HL-60 (cell line): ENCODE measurements around the gene YARS1.

ENCODE experiments used
- DNase-seq, 2 experiments: peaks; one replicate each; pipeline ENCODE4 v3.0.0-alpha.2; 2010 to 2020; ENCODE audit warnings: low read depth in 1 of 2, low spot score in 1 of 2
- H3K27ac ChIP-seq: fragments of 250-450 bp; sonication (Bioruptor Pico); replicated peaks from 2 replicates; pipeline ENCODE4 v1.5.1; 2020; ENCODE audit warnings: mild to moderate bottlenecking, moderate library complexity
- H3K27me3 ChIP-seq: fragments of 250-450 bp; sonication (Bioruptor Pico); 2 replicates; pipeline ENCODE4 v1.5.1; 2021; ENCODE audit warnings: mild to moderate bottlenecking, moderate library complexity; ENCODE audit not compliant: insufficient read depth, poor library complexity, severe bottlenecking
- H3K4me3 ChIP-seq: replicated peaks from 2 replicates; pipeline ENCODE4 v1.5.1; 2011; ENCODE audit warnings: mild to moderate bottlenecking, control low read depth, low read length; ENCODE audit not compliant: insufficient read depth
- CTCF ChIP-seq: IDR thresholded peaks from one replicate; pipeline ENCODE4 v1.5.1; 2011; ENCODE audit warnings: low read length, control low read depth, inconsistent platforms; ENCODE audit not compliant: insufficient read depth
- GABPA ChIP-seq: IDR thresholded peaks from 2 replicates; pipeline ENCODE4 v1.6.1; 2012; ENCODE audit warnings: low read depth
- POLR2AphosphoS5 ChIP-seq: IDR thresholded peaks from 2 replicates; pipeline ENCODE4 v1.6.1; 2012; ENCODE audit warnings: low read depth
- REST ChIP-seq: IDR thresholded peaks from 2 replicates; pipeline ENCODE4 v1.6.1; 2012; ENCODE audit warnings: low read depth; ENCODE audit not compliant: insufficient replicate concordance
- SPI1 ChIP-seq: IDR thresholded peaks from 2 replicates; pipeline ENCODE4 v1.6.1; 2012; ENCODE audit warnings: low read depth, mild to moderate bottlenecking, borderline replicate concordance

Gene YARS1

GRCh38 chr1:32831878-32832277, 14.7 kb upstream of the YARS1 start:
- no peak overlapping the region for H3K4me3 ChIP-seq
- TF ChIP-seq CTCF, result no peak
- no peak for TF ChIP-seq POLR2AphosphoS5
- H3K27ac ChIP-seq, result no peak overlapping the region
- H3K27me3 ChIP-seq, result no peaks in the 10 kb centered on the region
- no peak for DNase-seq

GRCh38 chr1:32830092-32830852, 13.1 kb upstream of the YARS1 start:
- no peak overlapping the region for H3K27ac ChIP-seq
- no peak for DNase-seq
- no peaks in the 10 kb centered on the region for H3K27me3 ChIP-seq
- no peak for TF ChIP-seq REST
- TF ChIP-seq SPI1, result no peak
- no peak for TF ChIP-seq CTCF
- no peak for TF ChIP-seq POLR2AphosphoS5
- no peak for TF ChIP-seq GABPA
- no peak overlapping the region for H3K4me3 ChIP-seq

- Histone ChIP-seq H3K27me3 (no peaks in the 10 kb centered on the region), H3K4me3 (no peak overlapping the region), H3K27ac (no peak overlapping the region)
- DNase-seq, result no peak
- TF ChIP-seq SPI1 (no peak), CTCF (no peak), POLR2AphosphoS5 (no peak), GABPA (no peak), REST (no peak)
Measured at GRCh38 chr1:32828341-32828740, 11.2 kb upstream of the YARS1 start.

GRCh38 chr1:32825181-32825580, 8.0 kb upstream of the YARS1 start:
- H3K4me3 ChIP-seq, result no peak overlapping the region
- no peak overlapping the region for H3K27ac ChIP-seq
- no peaks in the 10 kb centered on the region for H3K27me3 ChIP-seq
- DNase-seq, result no peak
- TF ChIP-seq REST (no peak), SPI1 (no peak), GABPA (no peak)
